A549 (cell line): ENCODE measurements around the gene POMT1. TPM values are rescaled to one million over a fixed set of nuclear protein-coding genes. Genes with fewer than 3 reads are reported as not detected.

ENCODE experiments used
- ATAC-seq, 2 experiments: fragments of 200-7000 bp in 1 of 2; fragments of >200 bp in 1 of 2; cut with Nextera tagmentation in 1 of 2; cut with Tn5 transposase in 1 of 2; 3 replicates each; pipeline versions ENCODE4 v1.8.0 to v1.9.1; 2018 to 2020; ENCODE audit warnings: mild to moderate bottlenecking in 1 of 2, moderate library complexity in 1 of 2
- CTCF ChIA-PET: fragments of 300-600 bp; sonication (Branson Sonifier 250); formaldehyde crosslinking; extraction: SDS; loops from one replicate; lab custom pipeline; 2021; ENCODE audit warnings: antibody characterized with exemption, inconsistent platforms; lab: Yijun Ruan, JAX
- POLR2A ChIA-PET: fragments of 350-600 bp; formaldehyde crosslinking; extraction: SDS; loops from one replicate; lab custom pipeline; 2021; ENCODE audit warnings: antibody characterized with exemption, inconsistent platforms; lab: Yijun Ruan, JAX
- DNase-seq, 2 experiments: peaks; one replicate each; pipeline versions ENCODE4 v3.0.0 to v3.0.0-alpha.2; 2011 to 2016; ENCODE audit warnings: low read depth in 1 of 2, low spot score in 1 of 2
- FAIRE-seq: peaks from 2 replicates; lab custom pipeline; 2011; peaks lifted over from hg19 to GRCh38; lab: Jason Lieb, UNC
- H3K27ac ChIP-seq, 2 experiments: fragments of >200 bp; sonication (Bioruptor Twin); formaldehyde crosslinking; 3 replicates each; pipeline ENCODE4 v1.5.1; 2016 to 2017
- H3K4me1 ChIP-seq: fragments of >200 bp; sonication (Bioruptor Twin); formaldehyde crosslinking; 3 replicates; pipeline ENCODE4 v1.6.1; 2016
- H3K4me2 ChIP-seq: fragments of >200 bp; sonication (Bioruptor Twin); formaldehyde crosslinking; 3 replicates; pipeline ENCODE4 v1.6.1; 2016
- H3K4me3 ChIP-seq: fragments of >200 bp; sonication (Bioruptor Twin); formaldehyde crosslinking; 3 replicates; pipeline ENCODE4 v1.5.1; 2016
- H3K9me3 ChIP-seq: fragments of >200 bp; sonication (Bioruptor Twin); formaldehyde crosslinking; 3 replicates; pipeline ENCODE4 v1.6.1; 2016
- CBX2 ChIP-seq: fragments of 200-600 bp; sonication (generic); IDR thresholded peaks from 2 replicates; pipeline ENCODE4 v1.6.1; 2016; ENCODE audit warnings: low read depth, mild to moderate bottlenecking, borderline replicate concordance
- CBX8 ChIP-seq: fragments of 200-600 bp; sonication (generic); IDR thresholded peaks from 2 replicates; pipeline ENCODE4 v1.6.1; 2016
- EHF ChIP-seq: fragments of 250-450 bp; sonication (Bioruptor Pico); IDR thresholded peaks from 2 replicates; pipeline ENCODE4 v1.5.0; 2020; ENCODE audit warnings: mild to moderate bottlenecking
- GATA3 ChIP-seq: IDR thresholded peaks from 2 replicates; pipeline ENCODE4 v1.6.1; 2012; ENCODE audit warnings: borderline replicate concordance
- HOXA7 ChIP-seq: fragments of 250-450 bp; sonication (Bioruptor Pico); IDR thresholded peaks from 2 replicates; pipeline ENCODE4 v1.5.0; 2020; ENCODE audit warnings: mild to moderate bottlenecking, moderate library complexity
- HOXB5 ChIP-seq: fragments of 250-450 bp; sonication (Bioruptor Pico); IDR thresholded peaks from 2 replicates; pipeline ENCODE4 v1.5.0; 2020; ENCODE audit warnings: mild to moderate bottlenecking, moderate library complexity
- JUN ChIP-seq, 2 experiments: fragments of >200 bp; sonication (Bioruptor Twin); formaldehyde crosslinking; IDR thresholded peaks; 2 replicates in 1 of 2; 3 replicates in 1 of 2; pipeline ENCODE4 v1.6.1; 2016 to 2017
- JUNB ChIP-seq: fragments of >200 bp; sonication (Bioruptor Twin); formaldehyde crosslinking; IDR thresholded peaks from 2 replicates; pipeline ENCODE4 v1.6.1; 2016
- KDM5A ChIP-seq: fragments of 200-600 bp; sonication (generic); IDR thresholded peaks from 2 replicates; pipeline ENCODE4 v1.6.1; 2016; ENCODE audit warnings: antibody characterized with exemption, mild to moderate bottlenecking
- MAZ ChIP-seq: fragments of 150-350 bp; IDR thresholded peaks from 2 replicates; pipeline ENCODE4 v1.6.1; 2014; ENCODE audit warnings: antibody characterized with exemption, low read depth, low read length, borderline replicate concordance
- NPAS2 ChIP-seq: fragments of 250-450 bp; sonication (Bioruptor Pico); IDR thresholded peaks from 2 replicates; pipeline ENCODE4 v1.8.0; 2022; ENCODE audit warnings: mild to moderate bottlenecking, moderate library complexity, borderline replicate concordance
- NR3C1 ChIP-seq: fragments of >200 bp; sonication (Bioruptor Twin); formaldehyde crosslinking; IDR thresholded peaks from 3 replicates; pipeline ENCODE4 v1.6.1; 2017
- RFX5 ChIP-seq: fragments of 450-650 bp; IDR thresholded peaks from 2 replicates; pipeline ENCODE4 v1.7.1; 2014; ENCODE audit warnings: antibody characterized with exemption, mild to moderate bottlenecking, moderate library complexity
- WGBS: methylation state at CpG from one replicate; pipeline ENCODE4 v1.1.6; 2017; ENCODE audit errors: missing lambda C conversion rate; 5-methylcytosine and 5-hydroxymethylcytosine counted together
- polyA plus RNA-seq, 4 experiments: library from polyadenylated mRNA; depleted of rRNA in 3 of 4; stranded (reverse); fragments of >200 nt; fragmentation: RNase III in 1 of 4; extraction: RNeasy Plus Mini Kit Qiagen cat#74134 plus additional on column Dnase treatment in 1 of 4; gene quantifications; 2 replicates in 3 of 4; 3 replicates in 1 of 4; pipeline ENCODE4 v1.2.3, GENCODE V29; 2011 to 2017
- TF ChIP-seq, protein P1 (sequence below): fragments of 250-450 bp; sonication (Bioruptor Pico); IDR thresholded peaks from 2 replicates; pipeline ENCODE4 v1.5.0; 2020; ENCODE audit warnings: low read depth, mild to moderate bottlenecking, moderate library complexity
- TF ChIP-seq, protein P2 (sequence below): fragments of 200-600 bp; sonication (generic); IDR thresholded peaks from 2 replicates; pipeline ENCODE4 v1.6.1; 2016; ENCODE audit warnings: antibody characterized with exemption, mild to moderate bottlenecking, moderate library complexity
- TF ChIP-seq, protein P3 (sequence below): fragments of >200 bp; sonication (Bioruptor Twin); formaldehyde crosslinking; IDR thresholded peaks from 3 replicates; pipeline ENCODE4 v1.5.1; 2016

The POMT1 gene
- polyA plus RNA-seq, 2 of the 4 experiments (the other 2 are of a cell fraction), result 16.5 to 17.7 TPM

DNA sequence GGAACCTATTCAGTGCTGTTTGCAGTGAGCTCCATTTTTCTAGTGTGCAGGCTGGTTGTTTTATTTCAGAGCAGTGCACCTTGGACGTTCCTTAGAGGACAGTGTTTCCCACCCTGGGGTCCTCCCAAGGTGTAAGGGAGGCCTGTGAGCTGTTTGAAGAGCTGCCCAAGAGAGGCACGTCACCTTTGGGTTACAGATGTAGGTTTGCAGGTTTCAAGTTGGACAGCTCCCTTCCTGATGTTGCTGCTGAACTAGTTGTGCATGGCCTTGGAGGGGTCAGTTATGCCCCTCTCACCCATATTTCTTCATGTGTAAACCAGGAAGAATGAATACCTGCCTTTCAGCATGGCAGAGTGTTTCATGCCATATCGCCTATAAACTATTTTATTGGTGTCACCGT, 34.7 kb upstream of the POMT1 start (continued):
- TF ChIP-seq, protein P1, sequence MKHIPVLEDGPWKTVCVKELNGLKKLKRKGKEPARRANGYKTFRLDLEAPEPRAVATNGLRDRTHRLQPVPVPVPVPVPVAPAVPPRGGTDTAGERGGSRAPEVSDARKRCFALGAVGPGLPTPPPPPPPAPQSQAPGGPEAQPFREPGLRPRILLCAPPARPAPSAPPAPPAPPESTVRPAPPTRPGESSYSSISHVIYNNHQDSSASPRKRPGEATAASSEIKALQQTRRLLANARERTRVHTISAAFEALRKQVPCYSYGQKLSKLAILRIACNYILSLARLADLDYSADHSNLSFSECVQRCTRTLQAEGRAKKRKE, result no peak
- TF ChIP-seq JUN (IDR thresholded peaks at IDR 0.05) (no peak), CBX8 (no peak)
- TF ChIP-seq, protein P2, sequence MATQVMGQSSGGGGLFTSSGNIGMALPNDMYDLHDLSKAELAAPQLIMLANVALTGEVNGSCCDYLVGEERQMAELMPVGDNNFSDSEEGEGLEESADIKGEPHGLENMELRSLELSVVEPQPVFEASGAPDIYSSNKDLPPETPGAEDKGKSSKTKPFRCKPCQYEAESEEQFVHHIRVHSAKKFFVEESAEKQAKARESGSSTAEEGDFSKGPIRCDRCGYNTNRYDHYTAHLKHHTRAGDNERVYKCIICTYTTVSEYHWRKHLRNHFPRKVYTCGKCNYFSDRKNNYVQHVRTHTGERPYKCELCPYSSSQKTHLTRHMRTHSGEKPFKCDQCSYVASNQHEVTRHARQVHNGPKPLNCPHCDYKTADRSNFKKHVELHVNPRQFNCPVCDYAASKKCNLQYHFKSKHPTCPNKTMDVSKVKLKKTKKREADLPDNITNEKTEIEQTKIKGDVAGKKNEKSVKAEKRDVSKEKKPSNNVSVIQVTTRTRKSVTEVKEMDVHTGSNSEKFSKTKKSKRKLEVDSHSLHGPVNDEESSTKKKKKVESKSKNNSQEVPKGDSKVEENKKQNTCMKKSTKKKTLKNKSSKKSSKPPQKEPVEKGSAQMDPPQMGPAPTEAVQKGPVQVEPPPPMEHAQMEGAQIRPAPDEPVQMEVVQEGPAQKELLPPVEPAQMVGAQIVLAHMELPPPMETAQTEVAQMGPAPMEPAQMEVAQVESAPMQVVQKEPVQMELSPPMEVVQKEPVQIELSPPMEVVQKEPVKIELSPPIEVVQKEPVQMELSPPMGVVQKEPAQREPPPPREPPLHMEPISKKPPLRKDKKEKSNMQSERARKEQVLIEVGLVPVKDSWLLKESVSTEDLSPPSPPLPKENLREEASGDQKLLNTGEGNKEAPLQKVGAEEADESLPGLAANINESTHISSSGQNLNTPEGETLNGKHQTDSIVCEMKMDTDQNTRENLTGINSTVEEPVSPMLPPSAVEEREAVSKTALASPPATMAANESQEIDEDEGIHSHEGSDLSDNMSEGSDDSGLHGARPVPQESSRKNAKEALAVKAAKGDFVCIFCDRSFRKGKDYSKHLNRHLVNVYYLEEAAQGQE, result no peak
- TF ChIP-seq, all 56 proteins: peak for 0

DNA sequence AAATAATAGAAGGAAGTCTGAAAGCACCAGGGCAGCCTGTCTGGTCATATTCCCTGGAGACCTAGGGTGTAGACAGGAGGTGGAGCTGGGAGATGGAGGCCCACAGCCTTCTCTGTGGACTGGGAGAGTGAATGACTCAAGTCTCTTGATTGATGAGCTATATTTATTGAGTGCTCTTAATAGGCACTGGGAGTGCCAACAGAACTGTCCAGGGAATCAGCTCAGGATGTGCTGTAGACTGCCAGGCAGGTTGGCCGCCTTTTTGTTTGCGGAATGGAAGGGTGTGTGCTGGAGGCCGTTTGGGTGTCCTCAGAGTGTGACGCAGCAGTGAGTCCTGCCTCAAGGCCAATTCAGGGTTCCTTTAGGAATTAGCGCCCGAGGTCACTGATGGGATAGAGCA, 33.4 kb upstream of the POMT1 start:
- POLR2A ChIA-PET, result no interaction called here

DNA sequence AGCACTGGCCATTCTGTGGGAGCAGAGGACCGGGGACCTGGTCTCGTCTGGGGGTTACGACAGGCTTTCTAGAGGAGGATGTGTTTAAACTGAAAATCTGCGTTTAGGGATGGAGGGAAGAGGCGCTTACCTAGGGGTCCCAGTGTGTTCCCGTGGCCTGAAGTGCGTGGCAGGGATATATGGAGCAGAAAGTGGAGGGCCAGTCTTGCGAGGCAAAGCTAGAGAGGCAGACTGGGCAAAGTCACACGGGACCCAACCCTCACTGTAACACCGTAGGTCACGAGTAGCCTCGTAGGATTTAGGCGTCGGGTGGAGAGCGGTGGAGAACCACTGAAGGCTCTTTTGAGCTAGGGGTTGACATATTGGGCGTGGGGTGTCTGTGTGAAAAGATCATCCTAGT, 32.8 kb upstream of the POMT1 start:
- no peak for FAIRE-seq

More for the DNA sequence above, 33.4 kb upstream of the POMT1 start:
- Histone ChIP-seq H3K4me1 (peaks cover 11% of the 10 kb centered on the region; the same call in 2 of the 3 replicates), H3K4me2 (no peak overlapping the region), H3K9me3 (no peaks in the 10 kb centered on the region), H3K4me3 (no peak overlapping the region), H3K27ac (no peak overlapping the region)
- ATAC-seq (no peak), DNase-seq (no peak), FAIRE-seq (no peak)
- CTCF ChIA-PET, result interaction anchor here (1.0 to 2.9 kb wide), 2 partner anchors 8 to 119 kb away, joined by 4 to 9 read pairs; no protein-coding TSS in a partner anchor
- WGBS, result 76% methylated on average over 6 of the region's 6 CpGs
- TF ChIP-seq JUNB, result no peak
- no peak for TF ChIP-seq CBX2
- TF ChIP-seq, all 56 proteins: peak for 0

More for the DNA sequence above, 32.8 kb upstream of the POMT1 start:
- ATAC-seq, result no peak
- DNase-seq, result no peak
- CTCF ChIA-PET, result interaction anchor here (0.9 to 1.5 kb wide), 4 partner anchors 8 to 120 kb away, joined by 3 to 7 read pairs (median 4); no protein-coding TSS in a partner anchor
- no peak overlapping the region for H3K4me3 ChIP-seq
- H3K4me2 ChIP-seq, result no peak overlapping the region
- peaks cover 11% of the 10 kb centered on the region; the same call in 2 of the 3 replicates for H3K4me1 ChIP-seq
- 93% methylated on average over 16 of the region's 16 CpGs for WGBS
- POLR2A ChIA-PET, result no interaction called here
- no peak overlapping the region for H3K27ac ChIP-seq
- H3K9me3 ChIP-seq, result no peaks in the 10 kb centered on the region
- TF ChIP-seq CBX8, result no peak
- no peak for TF ChIP-seq CBX2
- no peak for TF ChIP-seq HOXB5 (CRISPR knock-in tag)
- TF ChIP-seq HOXA7 (CRISPR knock-in tag), result no peak
- no peak for TF ChIP-seq EHF (CRISPR knock-in tag)
- no peak for TF ChIP-seq JUNB
- TF ChIP-seq RFX5, result no peak
- TF ChIP-seq, protein P3, sequence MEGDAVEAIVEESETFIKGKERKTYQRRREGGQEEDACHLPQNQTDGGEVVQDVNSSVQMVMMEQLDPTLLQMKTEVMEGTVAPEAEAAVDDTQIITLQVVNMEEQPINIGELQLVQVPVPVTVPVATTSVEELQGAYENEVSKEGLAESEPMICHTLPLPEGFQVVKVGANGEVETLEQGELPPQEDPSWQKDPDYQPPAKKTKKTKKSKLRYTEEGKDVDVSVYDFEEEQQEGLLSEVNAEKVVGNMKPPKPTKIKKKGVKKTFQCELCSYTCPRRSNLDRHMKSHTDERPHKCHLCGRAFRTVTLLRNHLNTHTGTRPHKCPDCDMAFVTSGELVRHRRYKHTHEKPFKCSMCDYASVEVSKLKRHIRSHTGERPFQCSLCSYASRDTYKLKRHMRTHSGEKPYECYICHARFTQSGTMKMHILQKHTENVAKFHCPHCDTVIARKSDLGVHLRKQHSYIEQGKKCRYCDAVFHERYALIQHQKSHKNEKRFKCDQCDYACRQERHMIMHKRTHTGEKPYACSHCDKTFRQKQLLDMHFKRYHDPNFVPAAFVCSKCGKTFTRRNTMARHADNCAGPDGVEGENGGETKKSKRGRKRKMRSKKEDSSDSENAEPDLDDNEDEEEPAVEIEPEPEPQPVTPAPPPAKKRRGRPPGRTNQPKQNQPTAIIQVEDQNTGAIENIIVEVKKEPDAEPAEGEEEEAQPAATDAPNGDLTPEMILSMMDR, result no peak
- TF ChIP-seq, protein P1, result no peak
- no peak for TF ChIP-seq GATA3
- no peak for TF ChIP-seq NR3C1
- no peak for TF ChIP-seq NPAS2
- TF ChIP-seq KDM5A, result no peak
- no peak for TF ChIP-seq MAZ
